Measurements from ENCODE around the gene GALNT10. TPM values are rescaled to one million over a fixed set of nuclear protein-coding genes. Genes with fewer than 3 reads are reported as not detected.
A peak's percentile ranks its signal among the peaks of the same experiment; 100 is the strongest.

GALNT10 gene
- polyA plus RNA-seq, 1 of the 3 experiments (the other 2 are of a cell fraction) = 56.3 TPM

DNA sequence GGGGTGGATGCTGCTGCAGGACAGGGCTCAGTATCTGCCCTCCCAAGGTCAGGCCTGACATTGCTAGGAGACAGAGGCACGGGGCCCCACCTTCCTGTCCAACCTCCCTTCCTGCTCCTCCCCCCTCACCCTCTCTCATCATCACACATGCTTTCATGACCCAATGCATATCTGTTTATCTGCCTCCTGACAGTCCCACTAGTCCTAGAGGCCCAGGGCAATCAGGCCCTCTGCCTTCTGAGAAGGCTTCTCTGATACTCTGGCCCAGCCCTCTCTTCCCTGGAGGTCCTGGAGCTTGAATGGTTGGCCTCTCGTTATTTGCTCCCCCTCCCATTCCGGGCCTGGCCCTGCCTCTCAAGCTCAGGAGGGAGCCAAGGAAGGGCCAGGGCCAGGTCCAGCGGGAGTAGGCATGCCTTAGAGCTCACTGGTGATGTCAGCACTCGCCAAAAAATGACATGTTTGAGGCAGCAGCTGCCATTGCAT is 164.6 kb downstream of the GALNT10 start:
- H3K9me3 ChIP-seq = no peaks in the 10 kb centered on the region
- no peaks in the 10 kb centered on the region for H4K20me1 ChIP-seq (ENCODE audit: insufficient read depth)
- peak overlapping the region in 1 of 2 experiments; percentile 33; a peak in 1 of 4 replicates for H3K27ac ChIP-seq (ENCODE audit: low read depth in 2 of 2, low read length in 1 of 2)
- peaks cover 72% of the 10 kb centered on the region for H3K79me2 ChIP-seq (ENCODE audit: insufficient read depth)
- H3K9ac ChIP-seq = no peak overlapping the region
- ChIA-PET CTCF (interaction anchor here (0.9 to 1.1 kb wide), 2 partner anchors 18 to 50 kb away, joined by 3 read pairs; no protein-coding TSS in a partner anchor), POLR2A (no interaction called here)
- WGBS (ENCODE audit: low lambda C conversion rate) = 65% methylated on average over 3 of the region's 5 CpGs
- TF ChIP-seq GABPA (IDR thresholded peaks at IDR 0.05; ENCODE audit: low read depth) (no peak), TEAD4 (IDR thresholded peaks at IDR 0.05; ENCODE audit: borderline replicate concordance, insufficient read depth) (no peak), NRF1 (IDR thresholded peaks at IDR 0.05; ENCODE audit: low read depth, low read length) (no peak), GATA2 (CRISPR knock-in tag; IDR thresholded peaks at IDR 0.05) (no peak), RFX5 (IDR thresholded peaks at IDR 0.05; ENCODE audit: low read length) (no peak)
- H3K4me3 ChIP-seq (ENCODE audit: low read depth in 2 of 2, low read length in 1 of 2) = no peak overlapping the region
- H3F3A ChIP-seq (replicated peaks; ENCODE audit: insufficient read depth) = no peaks in the 10 kb centered on the region
- no peak overlapping the region for H2AFZ ChIP-seq (ENCODE audit: low read depth)
- DNase-seq = peak; percentile 29
- no peak overlapping the region for H3K4me2 ChIP-seq
- H3K9me2 ChIP-seq = no peaks in the 10 kb centered on the region
- H3K4me1 ChIP-seq (ENCODE audit: control insufficient read depth in 1 of 2, insufficient read depth in 2 of 2, low read depth in 1 of 2, low read length in 1 of 2) = peaks cover 7 to 27% of the 10 kb centered on the region in 2 experiments
- H3K36me3 ChIP-seq (replicated peaks in 1 of 2; ENCODE audit: control insufficient read depth in 1 of 2, insufficient read depth in 2 of 2, low read length in 1 of 2) = peaks cover 3 to 12% of the 10 kb centered on the region in 2 experiments
- H3K27me3 ChIP-seq (ENCODE audit: insufficient read depth) = no peaks in the 10 kb centered on the region

DNA sequence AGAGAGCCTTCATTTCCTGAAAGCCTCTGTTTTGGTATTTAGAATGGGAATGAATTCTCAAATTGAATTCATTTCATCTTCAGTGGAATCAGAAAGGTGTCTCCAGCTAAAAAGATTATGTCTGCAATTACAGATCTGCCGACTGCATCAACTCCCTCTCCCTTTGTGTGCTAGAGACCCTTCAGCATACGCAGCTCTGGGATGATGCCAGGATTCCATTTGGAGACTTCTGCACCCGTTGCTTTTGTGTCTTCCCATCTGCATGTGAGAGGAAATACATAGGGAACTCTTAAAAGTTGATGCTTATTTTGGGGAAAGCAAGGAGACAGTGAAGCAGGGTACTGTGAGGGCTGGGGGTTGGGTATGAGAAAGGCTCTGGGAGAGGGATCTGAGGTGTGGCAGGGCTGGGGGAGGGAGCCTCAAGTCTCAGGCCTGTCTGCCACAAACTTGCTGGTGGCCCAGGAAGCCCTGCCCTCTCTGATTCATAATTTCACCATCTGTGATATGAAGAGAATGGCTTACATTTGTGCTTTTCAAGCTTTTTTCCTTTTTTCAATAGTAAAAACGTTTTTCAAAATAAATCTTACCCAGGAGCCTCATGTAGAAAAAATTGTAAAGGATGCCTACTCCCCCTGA is 165.6 kb downstream of the GALNT10 start:
- H3K27me3 ChIP-seq (ENCODE audit: insufficient read depth) = no peaks in the 10 kb centered on the region
- peaks cover 67% of the 10 kb centered on the region for H3K79me2 ChIP-seq (ENCODE audit: insufficient read depth)
- ChIA-PET POLR2A (no interaction called here), CTCF (interaction anchor here (0.9 to 1.1 kb wide), 2 partner anchors 17 to 49 kb away, joined by 3 read pairs; no protein-coding TSS in a partner anchor)
- H4K20me1 ChIP-seq (ENCODE audit: insufficient read depth) = no peaks in the 10 kb centered on the region
- no peaks in the 10 kb centered on the region for H3K9me3 ChIP-seq
- no peak overlapping the region for H2AFZ ChIP-seq (ENCODE audit: low read depth)
- no peaks in the 10 kb centered on the region for H3K9me2 ChIP-seq
- H3K4me1 ChIP-seq (ENCODE audit: control insufficient read depth in 1 of 2, insufficient read depth in 2 of 2, low read depth in 1 of 2, low read length in 1 of 2) = peaks cover 7 to 26% of the 10 kb centered on the region in 2 experiments
- no peak overlapping the region for H3K4me3 ChIP-seq (ENCODE audit: low read depth in 2 of 2, low read length in 1 of 2)
- no peak for DNase-seq
- 50% methylated on average over 4 of the region's 4 CpGs for WGBS (ENCODE audit: low lambda C conversion rate)
- peak overlapping the region; percentile 70 for H3K4me2 ChIP-seq
- H3F3A ChIP-seq (replicated peaks; ENCODE audit: insufficient read depth) = no peaks in the 10 kb centered on the region
- TF ChIP-seq FOSL2 (IDR thresholded peaks at IDR 0.05; ENCODE audit: borderline replicate concordance, low read depth) (peak; percentile 41; the same call in 1 of the 2 replicates), JUND (IDR thresholded peaks at IDR 0.05) (0 out of 2 replicates have a peak, but pooled peaks have one; percentile 44), PBX3 (IDR thresholded peaks at IDR 0.05) (0 out of 2 replicates have a peak, but pooled peaks have one; percentile 10), EZH2phosphoT487 (IDR thresholded peaks at IDR 0.05; ENCODE audit: borderline replicate concordance, low read depth) (no peak), TCF12 (IDR thresholded peaks at IDR 0.05) (peak; percentile 31; the same call in 1 of the 2 replicates)
- H3K27ac ChIP-seq (ENCODE audit: low read depth in 2 of 2, low read length in 1 of 2) = peak overlapping the region in 1 of 2 experiments; percentile 33; a peak in 3 of 4 replicates
- H3K36me3 ChIP-seq (replicated peaks in 1 of 2; ENCODE audit: control insufficient read depth in 1 of 2, insufficient read depth in 2 of 2, low read length in 1 of 2) = peaks cover 0 to 11% of the 10 kb centered on the region in 2 experiments
- peak overlapping the region; percentile 27; the same call in 1 of the 2 replicates for H3K9ac ChIP-seq
